Globus pallidus (tissue), 1 donor: ENCODE measurements around the gene FGF14.

Experiments
- DNase-seq: peaks from one replicate; pipeline ENCODE4 v3.0.0-alpha.2; 2015; ENCODE audit warnings: low spot score

The FGF14 gene

GRCh38 chr13:101726681-101727080, 675.2 kb downstream of the FGF14 start:
- DNase-seq: no peak

- DNase-seq: no peak
Observed at GRCh38 chr13:101718496-101718895, 683.4 kb downstream of the FGF14 start.

- no peak for DNase-seq
Observed at GRCh38 chr13:101717353-101717752, 684.5 kb downstream of the FGF14 start.

- DNase-seq: no peak
Observed at GRCh38 chr13:101714195-101714594, 687.7 kb downstream of the FGF14 start.

- no peak for DNase-seq
Observed at GRCh38 chr13:101712026-101712348, 689.9 kb downstream of the FGF14 start.

- DNase-seq: no peak
Observed at GRCh38 chr13:101711307-101712025, 690.4 kb downstream of the FGF14 start.

- DNase-seq: no peak
Observed at GRCh38 chr13:101709952-101710351, 691.9 kb downstream of the FGF14 start.

- no peak for DNase-seq
Observed at GRCh38 chr13:101708115-101708514, 693.7 kb downstream of the FGF14 start.

GRCh38 chr13:101707659-101708058, 694.2 kb downstream of the FGF14 start:
- DNase-seq: no peak

GRCh38 chr13:101706651-101707050, 695.2 kb downstream of the FGF14 start:
- DNase-seq: no peak

GRCh38 chr13:101703838-101704237, 698.0 kb downstream of the FGF14 start:
- DNase-seq: no peak

- DNase-seq: no peak
Observed at GRCh38 chr13:101703081-101703480, 698.8 kb downstream of the FGF14 start.

- peak; percentile 45 for DNase-seq
Observed at GRCh38 chr13:101700598-101700997, 701.2 kb downstream of the FGF14 start.

- DNase-seq: no peak
Observed at GRCh38 chr13:101698400-101698799, 703.4 kb downstream of the FGF14 start.

- no peak for DNase-seq
Observed at GRCh38 chr13:101697745-101698144, 704.1 kb downstream of the FGF14 start.

- DNase-seq: no peak
Observed at GRCh38 chr13:101695870-101696516, 705.9 kb downstream of the FGF14 start.

- DNase-seq: no peak
Observed at GRCh38 chr13:101691341-101691860, 710.4 kb downstream of the FGF14 start.

- no peak for DNase-seq
Observed at GRCh38 chr13:101690871-101691270, 711.0 kb downstream of the FGF14 start.

- no peak for DNase-seq
Observed at GRCh38 chr13:101686003-101686402, 715.8 kb downstream of the FGF14 start.

GRCh38 chr13:101681834-101682233, 720.0 kb downstream of the FGF14 start:
- DNase-seq: no peak

GRCh38 chr13:101673360-101674105, 728.3 kb downstream of the FGF14 start:
- DNase-seq: no peak

- DNase-seq: no peak
Observed at GRCh38 chr13:101661839-101662238, 740.0 kb downstream of the FGF14 start.
